HuH-7.5 (cell line): ENCODE measurements around the gene LITAF.
"Not testable (repeated sequence)": the region's sequence is repeated elsewhere in the genome, so short reads cannot be mapped to it uniquely, and the experiment has no call there.

ENCODE experiments used
- DNase-seq: peaks from one replicate; pipeline ENCODE4 v3.0.0; 2011; ENCODE audit warnings: low spot score

The LITAF gene

GRCh38 chr16:11515540-11516430, 70.9 kb downstream of the LITAF start:
- no peak for DNase-seq

DNA sequence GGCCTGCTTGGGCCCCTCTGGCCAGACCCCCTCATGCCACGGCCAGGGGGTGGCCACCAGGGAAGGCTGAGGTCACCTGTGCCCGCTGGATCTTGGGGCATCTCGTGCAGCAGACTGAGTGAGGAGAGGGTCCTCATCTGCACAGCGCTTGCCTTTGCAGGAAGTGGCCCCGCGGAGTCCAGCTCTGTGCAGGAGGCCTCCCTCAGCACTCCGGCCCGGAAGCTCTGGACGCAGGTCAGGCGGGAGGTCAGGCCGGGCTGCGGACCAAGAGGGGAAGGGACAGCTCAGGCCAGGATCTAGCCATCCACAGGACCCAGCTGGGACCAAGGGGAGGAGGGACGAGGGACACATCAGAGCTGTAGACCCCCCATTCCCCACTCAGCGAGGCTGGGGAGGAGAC, 72.4 kb downstream of the LITAF start:
- DNase-seq = no peak

GRCh38 chr16:11513366-11513765, 73.4 kb downstream of the LITAF start:
- not testable (repeated sequence) for DNase-seq

- DNase-seq = no peak
Observed at GRCh38 chr16:11511801-11512200, 74.9 kb downstream of the LITAF start.

DNA sequence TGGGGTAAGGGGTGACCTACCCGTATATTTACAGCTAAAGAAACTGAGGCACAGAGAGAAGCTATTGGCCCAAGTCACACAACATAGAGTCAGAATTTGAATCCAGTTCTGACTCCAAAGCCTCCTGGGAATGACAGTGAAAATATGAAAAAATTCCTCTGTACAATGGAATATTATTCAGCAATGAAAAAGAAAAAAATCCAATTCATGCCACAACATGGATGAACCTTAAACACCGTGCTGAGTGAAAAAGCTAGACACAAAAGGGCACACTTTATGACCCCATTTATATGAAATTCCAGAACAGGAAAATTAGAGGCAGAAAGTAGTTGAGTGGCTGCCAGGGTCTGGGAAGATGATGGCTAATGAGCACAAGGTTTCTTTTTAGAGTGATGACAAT, 75.4 kb downstream of the LITAF start:
- no peak for DNase-seq

- no peak for DNase-seq
Observed at GRCh38 chr16:11510178-11510973, 76.3 kb downstream of the LITAF start.

DNA sequence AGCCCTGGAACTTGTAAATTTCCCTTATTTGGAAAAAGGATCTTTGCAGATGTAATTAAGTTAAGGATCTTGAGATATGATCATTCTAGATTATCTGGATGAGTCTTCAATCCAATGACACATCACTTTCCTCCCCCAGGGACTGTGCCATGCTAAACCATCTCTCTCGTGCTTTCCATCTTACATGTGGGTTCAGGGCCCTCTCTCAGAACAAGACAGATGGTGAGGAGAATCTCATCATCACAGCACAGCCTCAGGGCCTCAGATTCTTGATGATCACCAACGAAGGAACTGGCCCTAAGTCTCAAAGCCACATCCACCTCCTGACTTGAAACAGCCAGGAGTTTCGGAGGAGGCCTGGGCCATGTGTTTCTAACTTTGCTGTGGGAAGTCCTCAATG, 78.7 kb downstream of the LITAF start:
- DNase-seq = no peak

DNA sequence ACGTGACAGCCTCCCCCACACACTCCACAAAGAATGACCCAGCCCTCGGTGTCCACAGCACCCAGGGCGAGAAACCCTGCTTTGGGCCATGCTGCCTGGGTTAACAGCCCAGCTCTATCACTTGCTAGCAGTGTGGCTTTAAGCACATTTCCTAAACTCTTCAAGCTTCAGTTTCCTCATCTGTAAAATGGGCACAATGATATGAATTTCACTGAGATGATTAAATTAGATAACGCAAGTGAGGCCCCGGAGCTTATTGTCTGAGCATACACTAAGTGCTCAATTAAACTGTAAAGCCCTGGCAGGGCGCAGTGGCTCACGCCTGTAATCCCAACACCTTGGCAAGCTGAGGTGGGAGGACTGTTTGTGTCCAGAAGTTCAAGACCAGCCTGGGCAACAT, 79.4 kb downstream of the LITAF start:
- no peak for DNase-seq

GRCh38 chr16:11506741-11507305, 79.9 kb downstream of the LITAF start:
- DNase-seq = no peak

- DNase-seq = not testable (repeated sequence)
Observed at GRCh38 chr16:11504261-11504660, 82.5 kb downstream of the LITAF start.

- no peak for DNase-seq
Observed at GRCh38 chr16:11503566-11503965, 83.2 kb downstream of the LITAF start.

DNA sequence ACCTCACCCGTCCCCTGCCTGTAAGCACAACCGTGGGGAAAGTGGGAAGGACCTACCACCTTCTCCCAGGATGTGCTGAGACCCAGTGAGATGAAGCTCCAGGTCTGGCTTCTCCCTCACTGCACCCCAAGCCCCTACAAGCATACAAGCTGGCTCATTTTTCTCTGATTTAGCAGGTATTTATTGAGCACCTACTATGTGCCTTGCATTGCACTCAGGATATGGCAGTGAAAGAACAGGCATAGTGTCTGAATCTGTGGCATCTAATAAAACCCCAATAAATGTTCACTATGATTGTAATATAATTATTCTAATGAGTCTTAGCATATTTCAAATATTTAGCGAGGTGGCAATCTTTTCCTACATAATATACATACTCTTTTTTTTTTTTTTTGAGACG, 84.5 kb downstream of the LITAF start:
- no peak for DNase-seq

GRCh38 chr16:11501632-11502031, 85.1 kb downstream of the LITAF start:
- no peak for DNase-seq

GRCh38 chr16:11500700-11501346, 85.9 kb downstream of the LITAF start:
- DNase-seq = no peak

GRCh38 chr16:11499295-11500089, 87.2 kb downstream of the LITAF start:
- DNase-seq = no peak

DNA sequence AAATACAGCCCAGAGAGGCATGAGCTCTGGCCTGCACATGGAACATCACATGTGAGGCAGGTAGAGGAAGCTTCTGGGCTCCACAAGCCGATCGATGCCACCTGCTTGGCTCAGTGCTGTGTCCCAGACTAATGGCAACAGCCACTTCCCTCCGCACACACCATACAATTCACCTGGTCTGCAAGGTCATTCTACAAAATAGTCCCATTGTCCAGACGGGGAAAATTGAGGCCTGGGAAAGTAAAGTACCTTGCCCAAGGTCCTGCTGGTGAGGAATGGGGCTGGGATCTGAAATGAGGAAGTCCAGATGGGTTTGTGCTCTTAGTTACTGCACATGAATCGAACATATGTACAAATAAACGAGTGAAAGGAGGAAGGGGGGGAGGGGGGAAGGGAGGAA, 88.0 kb downstream of the LITAF start:
- DNase-seq = no peak

GRCh38 chr16:11497851-11498289, 88.8 kb downstream of the LITAF start:
- DNase-seq = no peak
